Gastroesophageal sphincter (tissue), 4 donors: Measurements from ENCODE around the gene SLC66A2. TPM values are rescaled to one million over a fixed set of nuclear protein-coding genes. Genes with fewer than 3 reads are reported as not detected.

Experiments used
- ATAC-seq: fragments of 150-250 bp; one replicate; pipeline ENCODE4 v1.9.1; 2016; ENCODE audit warnings: mild to moderate bottlenecking, moderate library complexity
- H3K27ac ChIP-seq, 4 donors: fragments of 200-600 bp; sonication (generic) in 3 of 4; 1 replicate in 3 of 4; 2 replicates in 1 of 4; pipeline ENCODE4 v1.5.1; 2016 to 2019
- H3K27me3 ChIP-seq: fragments of 200-600 bp; sonication (generic); one replicate; pipeline ENCODE4 v1.5.1; 2019
- H3K36me3 ChIP-seq, 2 donors: fragments of 200-600 bp; sonication (generic); one replicate each; pipeline ENCODE4 v1.5.1; 2019; ENCODE audit warnings: control low read depth in 1 of 2
- H3K4me1 ChIP-seq, 3 donors: fragments of 200-600 bp; sonication (generic); 1 replicate in 2 of 3; 2 replicates in 1 of 3; pipeline ENCODE4 v1.5.1; 2016 to 2019; ENCODE audit warnings: control low read depth in 2 of 3
- H3K4me3 ChIP-seq, 2 donors: fragments of 200-600 bp; sonication (generic); one replicate each; pipeline ENCODE4 v1.5.1; 2019; ENCODE audit warnings: mild to moderate bottlenecking in 1 of 2, moderate library complexity in 1 of 2
- H3K9me3 ChIP-seq, 3 donors: fragments of 200-600 bp; sonication (generic); one replicate each; pipeline ENCODE4 v1.5.1; 2017 to 2019; ENCODE audit warnings: control low read depth in 2 of 3
- CTCF ChIP-seq, 4 experiments: fragments of 200-600 bp in 2 of 4; fragments of 450-650 bp in 2 of 4; sonication (generic) in 1 of 4; IDR thresholded peaks; one replicate each; pipeline ENCODE4 v1.5.1; 2017 to 2019; ENCODE audit warnings: antibody characterized with exemption in 4 of 4, mild to moderate bottlenecking in 2 of 4, moderate library complexity in 2 of 4
- EP300 ChIP-seq: sonication (generic); formaldehyde crosslinking; IDR thresholded peaks from one replicate; pipeline ENCODE4 v1.6.1; 2017; ENCODE audit warnings: antibody characterized with exemption, mild to moderate bottlenecking
- POLR2A ChIP-seq, 2 donors: fragments of 450-650 bp; IDR thresholded peaks; one replicate each; pipeline ENCODE4 v1.6.1; 2017; ENCODE audit warnings: antibody characterized with exemption in 2 of 2, mild to moderate bottlenecking in 2 of 2, moderate library complexity in 1 of 2
- POLR2AphosphoS5 ChIP-seq: sonication (generic); formaldehyde crosslinking; IDR thresholded peaks from one replicate; pipeline ENCODE4 v1.6.1; 2017; ENCODE audit warnings: antibody characterized with exemption
- WGBS, 2 donors: methylation state at CpG; one replicate each; pipeline ENCODE4 v1.1.5; 2018; ENCODE audit warnings: low coverage in 1 of 2; 5-methylcytosine and 5-hydroxymethylcytosine counted together
- total RNA-seq, 4 donors: library from RNA; depleted of rRNA; stranded (reverse); fragments of >200 nt; gene quantifications; one replicate each; pipeline ENCODE4 v1.1.0, GENCODE V29; 2016

SLC66A2 gene
- total RNA-seq, 4 donors from 2014 or later: 32.2 to 42.6 (median 35.6) TPM

GRCh38 chr18:79971211-79971952 is 19.9 kb upstream of the SLC66A2 start:
- no peak for TF ChIP-seq POLR2A (IDR thresholded peaks at IDR 0.05)
- no peak for TF ChIP-seq CTCF (IDR thresholded peaks at IDR 0.05)
- TF ChIP-seq POLR2AphosphoS5: no peak
- no peak for TF ChIP-seq EP300
- ATAC-seq: no peak
- H3K27me3 ChIP-seq: no peaks in the 10 kb centered on the region
- H3K9me3 ChIP-seq: no peaks in the 10 kb centered on the region
- peaks cover 0 to 73% of the 10 kb centered on the region in 2 donors for H3K36me3 ChIP-seq
- no peak overlapping the region for H3K4me3 ChIP-seq
- WGBS, 2 donors: 90% methylated on average over 8 to 14 of the region's 17 CpGs
- peaks cover 0 to 6% (median 0%) of the 10 kb centered on the region in 3 donors for H3K4me1 ChIP-seq
- no peak overlapping the region for H3K27ac ChIP-seq

GRCh38 chr18:79970419-79971133 is 19.1 kb upstream of the SLC66A2 start:
- Histone ChIP-seq H3K36me3 (peaks cover 0 to 65% of the 10 kb centered on the region in 2 donors), H3K9me3 (no peaks in the 10 kb centered on the region), H3K4me3 (no peak overlapping the region), H3K27me3 (no peaks in the 10 kb centered on the region), H3K27ac (no peak overlapping the region), H3K4me1 (peaks cover 0 to 9% (median 0%) of the 10 kb centered on the region in 3 donors)
- ATAC-seq: no peak
- no peak for TF ChIP-seq EP300
- TF ChIP-seq CTCF (IDR thresholded peaks at IDR 0.05): no peak
- no peak for TF ChIP-seq POLR2A (IDR thresholded peaks at IDR 0.05)
- TF ChIP-seq POLR2AphosphoS5: no peak
- 88 to 89% methylated on average over 10 to 11 of the region's 12 CpGs for WGBS, 2 donors

GRCh38 chr18:79965119-79965902 is 13.9 kb upstream of the SLC66A2 start:
- H3K27ac ChIP-seq: peak overlapping the region in 3 of 4 donors; percentile 70 to 79 (median 72)
- peak; percentile 54 for ATAC-seq
- TF ChIP-seq POLR2A (IDR thresholded peaks at IDR 0.05) (no peak), POLR2AphosphoS5 (peak; percentile 6)
- H3K9me3 ChIP-seq: no peaks in the 10 kb centered on the region
- H3K4me3 ChIP-seq: peak overlapping the region; percentile 70 to 75
- peaks cover 0 to 14% of the 10 kb centered on the region in 2 donors for H3K36me3 ChIP-seq
- peaks cover 0 to 28% (median 0%) of the 10 kb centered on the region in 3 donors for H3K4me1 ChIP-seq
- 25 to 42% methylated on average over 6 to 15 of the region's 24 CpGs for WGBS, 2 donors
- peaks cover 20% of the 10 kb centered on the region for H3K27me3 ChIP-seq

- H3K36me3 ChIP-seq: peaks cover 0 to 7% of the 10 kb centered on the region in 2 donors
- peaks cover 0 to 28% (median 0%) of the 10 kb centered on the region in 3 donors for H3K4me1 ChIP-seq
- no CpG with 5 or more reads among the region's 73 CpGs for whole genome bisulfite sequencing, 2 donors
- H3K4me3 ChIP-seq: peak within 1 kb of the TSS; percentile 70 to 75
- peak within 1 kb of the TSS; percentile 19 to 79 (median 71) for H3K27ac ChIP-seq
- no peaks in the 10 kb centered on the region for H3K9me3 ChIP-seq
- ATAC-seq: peak; percentile 87
- TF ChIP-seq EP300: no peak
- TF ChIP-seq CTCF (IDR thresholded peaks at IDR 0.05): peak in 3 of 4 experiments; percentile 52 to 67 (median 54)
- peaks cover 20% of the 10 kb centered on the region for H3K27me3 ChIP-seq
Measured at GRCh38 chr18:79964330-79965118, 13.1 kb upstream of the SLC66A2 start, which contains the start of gene HSBP1L1. Gene HSBP1L1 (plus strand): TSS chr18:79964643. CDS start chr18:79964736, 93 bp downstream.
